OCI-LY7 (cell line): ENCODE measurements around the gene ARHGAP33. TPM values are rescaled to one million over a fixed set of nuclear protein-coding genes. Genes with fewer than 3 reads are reported as not detected.

ENCODE experiments used
- BruUV-seq: library from RNA; stranded (reverse); fragments of 400-500 nt; replicated peaks from 2 replicates; lab custom pipeline; 2021; lab: Mats Ljungman, UMichigan
- CTCF ChIA-PET: fragments of 300-600 bp; sonication (Branson Sonifier 250); formaldehyde crosslinking; loops from one replicate; lab custom pipeline; 2022; ENCODE audit warnings: antibody characterized with exemption; ENCODE audit not compliant: unreplicated experiment; lab: Charles Lee
- POLR2A ChIA-PET: fragments of 300-600 bp; sonication (Branson Sonifier 250); formaldehyde crosslinking; loops from one replicate; lab custom pipeline; 2022; ENCODE audit warnings: antibody characterized with exemption; lab: Charles Lee
- DNase-seq: peaks from one replicate; pipeline ENCODE4 v3.0.0-alpha.2; 2015; ENCODE audit warnings: low spot score
- H2AFZ ChIP-seq: fragments of 200-600 bp; sonication (generic), shearing (Covaris generic); 2 replicates; pipeline ENCODE4 v1.6.1; 2014; ENCODE audit warnings: mild to moderate bottlenecking, antibody characterized with exemption, low read length, moderate library complexity
- H3K27ac ChIP-seq: fragments of 200-600 bp; sonication (generic); 2 replicates; pipeline ENCODE4 v1.5.1; 2014; ENCODE audit warnings: mixed run types, low read depth, mild to moderate bottlenecking, moderate library complexity, low read length, inconsistent platforms; ENCODE audit not compliant: poor library complexity, severe bottlenecking
- H3K36me3 ChIP-seq: fragments of 200-600 bp; sonication (generic); 2 replicates; pipeline ENCODE4 v1.6.1; 2014; ENCODE audit warnings: mild to moderate bottlenecking, antibody characterized with exemption, low read length, moderate library complexity, mixed read lengths; ENCODE audit not compliant: insufficient read depth
- H3K4me1 ChIP-seq: fragments of 200-600 bp; sonication (generic); 2 replicates; pipeline ENCODE4 v1.5.1; 2014; ENCODE audit warnings: mild to moderate bottlenecking, low read length; ENCODE audit not compliant: insufficient read depth, poor library complexity, severe bottlenecking
- H3K4me2 ChIP-seq: fragments of 200-600 bp; sonication (generic); 2 replicates; pipeline ENCODE4 v1.6.1; 2014; ENCODE audit warnings: mild to moderate bottlenecking, low read length
- H3K4me3 ChIP-seq: fragments of 200-600 bp; sonication (generic); 2 replicates; pipeline ENCODE4 v1.5.1; 2014; ENCODE audit warnings: mild to moderate bottlenecking, low read depth, low read length; ENCODE audit not compliant: poor library complexity, severe bottlenecking
- H3K79me2 ChIP-seq: fragments of 200-600 bp; sonication (generic); 2 replicates; pipeline ENCODE4 v1.6.1; 2016; ENCODE audit warnings: low read depth, mild to moderate bottlenecking, low read length, moderate library complexity, mixed read lengths; ENCODE audit not compliant: insufficient read depth
- H3K9me2 ChIP-seq: fragments of 200-600 bp; sonication (generic); 2 replicates; pipeline ENCODE4 v1.6.1; 2016; ENCODE audit warnings: mild to moderate bottlenecking, low read length, mixed read lengths; ENCODE audit not compliant: insufficient read depth
- H3K9me3 ChIP-seq: fragments of 200-600 bp; sonication (generic); 2 replicates; pipeline ENCODE4 v1.6.1; 2014; ENCODE audit warnings: mild to moderate bottlenecking, mixed run types, low read length, mixed read lengths
- H4K20me1 ChIP-seq: fragments of 200-600 bp; sonication (generic); 2 replicates; pipeline ENCODE4 v1.6.1; 2014; ENCODE audit warnings: mild to moderate bottlenecking, antibody characterized with exemption, low read length, moderate library complexity, mixed read lengths; ENCODE audit not compliant: insufficient read depth
- CTCF ChIP-seq: fragments of 200-600 bp; sonication (generic); conservative IDR thresholded peaks from 2 replicates; pipeline ENCODE4 v1.5.1; 2014; ENCODE audit warnings: mild to moderate bottlenecking, antibody characterized with exemption, low read length, moderate library complexity, mixed read lengths
- EZH2phosphoT487 ChIP-seq: fragments of 200-600 bp; sonication (generic); IDR thresholded peaks from 2 replicates; pipeline ENCODE4 v1.6.1; 2018; ENCODE audit warnings: low read depth, borderline replicate concordance, mild to moderate bottlenecking, mixed run types, antibody characterized with exemption, low read length, moderate library complexity, mixed read lengths
- intact Hi-C: fragments of 100-400 bp; cut with micrococcal nuclease; formaldehyde crosslinking; loops from one replicate; pipeline ENCODE4 v1.10.0; 2022; ENCODE audit not compliant: unreplicated experiment
- total RNA-seq, 2 experiments: library from RNA; depleted of rRNA in 1 of 2; stranded (reverse); fragments of >200 nt in 1 of 2; shearing (Covaris generic) in 1 of 2; gene quantifications; 2 replicates each; pipeline ENCODE4 v1.2.3, GENCODE V29; 2014 to 2022

Gene ARHGAP33
- total RNA-seq, 2 experiments from 2014 or later: 15.1 to 94.6 TPM

GRCh38 chr19:35751839-35752745, 23.3 kb upstream of the ARHGAP33 start:
- Histone ChIP-seq H4K20me1 (no peaks in the 10 kb centered on the region), H3K4me1 (peaks cover 17% of the 10 kb centered on the region), H3K9me2 (no peaks in the 10 kb centered on the region), H3K79me2 (peaks cover 5% of the 10 kb centered on the region; the same call in 1 of the 2 replicates), H3K27ac (no peak overlapping the region), H3K4me2 (no peak overlapping the region), H3K36me3 (no peaks in the 10 kb centered on the region; the same call in 1 of the 2 replicates), H3K4me3 (no peak overlapping the region), H2AFZ (no peak overlapping the region), H3K9me3 (no peaks in the 10 kb centered on the region)
- intact Hi-C loops: no loop called here
- DNase-seq: no peak
- no TSS peak for BruUV-seq
- CTCF ChIA-PET: no interaction called here
- POLR2A ChIA-PET: no interaction called here
- TF ChIP-seq EZH2phosphoT487 (no peak), CTCF (no peak)

- BruUV-seq: no TSS peak
- Histone ChIP-seq H3K9me2 (no peaks in the 10 kb centered on the region), H3K36me3 (no peaks in the 10 kb centered on the region), H3K27ac (no peak overlapping the region), H3K4me2 (no peak overlapping the region), H3K4me3 (no peak overlapping the region), H2AFZ (no peak overlapping the region), H3K79me2 (no peaks in the 10 kb centered on the region), H4K20me1 (no peaks in the 10 kb centered on the region), H3K9me3 (no peaks in the 10 kb centered on the region), H3K4me1 (peaks cover 15% of the 10 kb centered on the region)
- ChIA-PET CTCF (no interaction called here), POLR2A (no interaction called here)
- no peak for TF ChIP-seq CTCF
- TF ChIP-seq EZH2phosphoT487: no peak
- no peak for DNase-seq
- intact Hi-C loops: no loop called here
Observed at GRCh38 chr19:35752746-35753350, 22.5 kb upstream of the ARHGAP33 start.
